AG04449 (cell line): Measurements from ENCODE around the gene ERN1.
A peak's percentile ranks its signal among the peaks of the same experiment; 100 is the strongest.

Experiments used
- CTCF ChIA-PET: fragments of 350-600 bp; formaldehyde crosslinking; extraction: SDS; loops from one replicate; lab custom pipeline; 2021; ENCODE audit warnings: antibody characterized with exemption; lab: Yijun Ruan, JAX
- POLR2A ChIA-PET: fragments of 400-600, 350-600 bp; formaldehyde crosslinking; extraction: SDS; loops from one replicate; lab custom pipeline; 2020; ENCODE audit warnings: antibody characterized with exemption, inconsistent platforms; lab: Yijun Ruan, JAX
- DNase-seq: peaks from one replicate; pipeline ENCODE4 v3.0.0-alpha.2; 2010; ENCODE audit warnings: low read depth, low spot score
- H3K4me3 ChIP-seq: 2 replicates; pipeline ENCODE4 v1.5.1; 2011; ENCODE audit warnings: low read depth, mild to moderate bottlenecking, control low read depth, low read length
- CTCF ChIP-seq: IDR thresholded peaks from one replicate; pipeline ENCODE4 v1.5.1; 2011; ENCODE audit warnings: mild to moderate bottlenecking, moderate library complexity, low read length, control low read depth, inconsistent platforms; ENCODE audit not compliant: insufficient read depth; ENCODE audit errors: missing control alignments

ERN1 gene

GRCh38 chr17:64001763-64002529 lies 128.0 kb downstream of the ERN1 start:
- no peak for TF ChIP-seq CTCF
- ChIA-PET POLR2A (no interaction called here), CTCF (interaction anchor here (0.9 to 1.6 kb wide), 7 partner anchors 11 to 132 kb away, joined by 3 to 7 read pairs (median 3); partner anchors contain the start of gene CSHL1)
- H3K4me3 ChIP-seq = no peak overlapping the region
- no peak for DNase-seq

- TF ChIP-seq CTCF = no peak
- H3K4me3 ChIP-seq = no peak overlapping the region
- CTCF ChIA-PET = interaction anchor here (1.0 to 1.6 kb wide), 5 partner anchors 10 to 133 kb away, joined by 3 to 7 read pairs (median 4); partner anchors contain the start of gene CSHL1
- DNase-seq = no peak
- POLR2A ChIA-PET = no interaction called here
Measured at GRCh38 chr17:64001091-64001579, 128.8 kb downstream of the ERN1 start.

DNA sequence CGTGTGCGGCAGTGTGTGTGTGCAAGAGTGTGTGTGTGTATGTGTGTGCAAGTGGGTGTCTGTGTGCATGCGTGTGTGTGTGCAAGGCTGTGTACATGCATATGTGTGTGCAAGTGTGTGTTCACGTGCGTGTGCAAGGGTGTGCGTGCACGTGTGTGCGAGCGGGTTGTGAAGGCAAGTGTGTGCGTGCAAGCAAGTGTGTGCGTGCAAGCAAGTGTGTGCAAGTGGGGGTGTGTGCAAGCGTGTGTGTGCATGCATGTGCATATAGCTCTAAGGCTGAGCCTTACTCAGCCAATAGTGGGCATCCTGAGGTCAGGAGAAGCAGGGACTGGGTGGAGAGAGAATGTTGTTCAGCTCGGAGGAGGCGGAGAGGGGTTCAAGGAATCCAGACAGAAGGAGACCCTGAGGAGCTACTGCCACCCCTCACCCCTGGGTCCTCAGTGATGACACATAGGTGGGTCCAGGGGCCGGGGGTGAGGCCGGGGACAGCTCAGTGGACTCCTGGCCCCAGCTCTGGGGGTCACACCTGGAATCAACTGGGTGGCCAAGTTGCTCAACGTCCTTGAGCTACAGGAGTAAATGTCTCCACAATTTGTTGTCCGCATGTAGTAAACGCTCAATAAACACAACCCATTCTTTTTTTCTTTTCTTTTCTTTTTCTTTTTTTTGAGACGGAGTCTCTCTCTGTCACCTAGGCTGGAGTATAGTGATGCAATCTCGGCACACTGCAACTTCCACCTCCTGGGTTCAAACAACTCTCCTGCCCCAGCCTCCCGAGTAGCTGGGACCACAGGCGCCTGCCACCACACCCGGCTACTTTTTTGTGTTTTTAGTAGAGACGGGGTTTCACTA lies 130.0 kb downstream of the ERN1 start:
- ChIA-PET POLR2A (interaction anchor here (0.7 kb wide), 1 partner anchor 14 kb away, joined by 4 read pairs; no protein-coding TSS in a partner anchor), CTCF (interaction anchor here (1.0 to 1.7 kb wide), 4 partner anchors 9 to 134 kb away, joined by 3 to 4 read pairs (median 4); no protein-coding TSS in a partner anchor)
- TF ChIP-seq CTCF = no peak
- no peak for DNase-seq
- H3K4me3 ChIP-seq = no peak overlapping the region

DNA sequence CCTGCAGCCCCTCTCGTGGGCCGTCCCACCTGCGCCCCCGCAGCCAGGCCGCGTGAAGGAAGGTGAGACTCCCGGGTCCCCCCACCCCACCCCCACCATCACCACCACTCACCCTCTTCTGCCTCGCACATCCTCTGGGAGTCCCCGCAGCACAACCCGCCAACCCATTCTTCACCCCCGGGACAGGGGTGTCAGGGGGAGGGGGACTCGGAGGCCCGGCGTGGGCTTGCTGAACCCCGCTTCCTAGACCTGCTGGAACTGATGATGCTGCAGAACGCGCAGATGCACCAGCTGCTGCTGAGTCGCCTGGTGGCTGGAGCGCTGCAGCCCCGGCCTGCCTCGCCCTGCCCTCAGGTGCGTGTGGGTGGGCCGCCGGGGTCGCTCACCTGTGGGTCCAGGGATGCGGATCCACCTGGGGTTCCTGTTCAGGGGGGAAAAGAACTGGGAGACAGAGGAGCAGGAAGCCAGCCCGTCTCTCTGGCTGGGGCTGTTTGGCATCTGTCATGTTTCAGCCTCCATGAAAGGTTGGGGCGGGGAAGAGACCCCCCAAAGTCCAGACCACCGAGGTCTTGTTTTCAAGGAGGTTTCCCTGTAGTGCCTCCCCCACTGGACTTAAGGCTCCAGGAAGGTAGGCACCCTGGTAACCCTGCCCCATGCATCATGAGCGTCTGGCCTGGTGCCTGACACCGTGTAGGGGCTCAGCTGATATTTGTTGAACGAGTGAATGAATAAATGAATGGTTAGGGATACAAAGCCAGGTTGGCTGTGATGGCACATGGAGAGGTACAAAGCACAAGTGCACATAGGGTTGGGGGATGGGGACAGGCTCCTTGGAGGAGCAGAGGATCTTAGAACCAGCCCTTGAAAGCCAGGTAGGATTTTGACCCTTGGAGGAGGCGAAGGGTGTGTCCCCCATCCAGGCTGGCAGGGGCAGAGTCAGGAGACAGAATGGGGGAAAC lies 130.9 kb downstream of the ERN1 start:
- H3K4me3 ChIP-seq = peak overlapping the region; percentile 71
- ChIA-PET POLR2A (no interaction called here), CTCF (interaction anchor here (0.6 to 2.6 kb wide), 8 partner anchors 9 to 110 kb away, joined by 3 to 11 read pairs (median 4); partner anchors contain the start of gene GH1)
- no peak for TF ChIP-seq CTCF
- no peak for DNase-seq

GRCh38 chr17:63998050-63998720 lies 131.8 kb downstream of the ERN1 start, which contains the start of gene PRR29:
Gene PRR29, plus strand, starts transcription at chr17:63998351. Its CDS starts 14 bp downstream, at chr17:63998365.
- TF ChIP-seq CTCF = no peak
- ChIA-PET CTCF (interaction anchor here (0.6 to 2.6 kb wide), 6 partner anchors 12 to 109 kb away, joined by 3 to 11 read pairs (median 5); partner anchors contain the start of gene GH1), POLR2A (no interaction called here)
- peak within 1 kb of the TSS; percentile 71 for H3K4me3 ChIP-seq
- no peak for DNase-seq
